Ovary (tissue), 9 donors: ENCODE results near the gene PRRT1. TPM values are rescaled to one million over a fixed set of nuclear protein-coding genes. Genes with fewer than 3 reads are reported as not detected.
A peak's percentile ranks its signal among the peaks of the same experiment; 100 is the strongest.

ENCODE experiments used
- DNase-seq, 5 donors: peaks; one replicate each; pipeline ENCODE4 v3.0.0-alpha.2; 2019 to 2020
- H3K27ac ChIP-seq, 2 donors: fragments of 200-600 bp; one replicate each; pipeline versions ENCODE4 v1.5.1 to v1.8.0; 2019 to 2022
- H3K27me3 ChIP-seq: fragments of 200-600 bp; one replicate; pipeline ENCODE4 v1.8.0; 2022
- H3K36me3 ChIP-seq: fragments of 200-600 bp; sonication (generic); one replicate; pipeline ENCODE4 v1.5.1; 2019
- H3K4me1 ChIP-seq: one replicate; pipeline ENCODE4 v1.8.1; 2013; ENCODE audit warnings: mild to moderate bottlenecking, moderate library complexity; ENCODE audit not compliant: insufficient read depth
- H3K4me3 ChIP-seq: fragments of 200-600 bp; sonication (generic); one replicate; pipeline ENCODE4 v1.5.1; 2017
- H3K9me3 ChIP-seq, 2 donors: fragments of 200-600 bp in 1 of 2; sonication (generic) in 1 of 2; one replicate each; pipeline versions ENCODE4 v1.5.1 to v1.8.1; 2013 to 2019; ENCODE audit warnings: mild to moderate bottlenecking in 1 of 2, moderate library complexity in 1 of 2
- CTCF ChIP-seq, 3 donors: fragments of 450-650 bp in 2 of 3; fragments of 200-600 bp in 1 of 3; IDR thresholded peaks; one replicate each; pipeline versions ENCODE4 v1.5.1 to v1.8.0; 2016 to 2022; ENCODE audit warnings: antibody characterized with exemption in 3 of 3, mild to moderate bottlenecking in 1 of 3
- EP300 ChIP-seq: sonication (generic); formaldehyde crosslinking; IDR thresholded peaks from one replicate; pipeline ENCODE4 v1.6.1; 2017; ENCODE audit warnings: antibody characterized with exemption
- POLR2A ChIP-seq: fragments of 450-650 bp; IDR thresholded peaks from one replicate; pipeline ENCODE4 v1.6.1; 2017; ENCODE audit warnings: antibody characterized with exemption, mild to moderate bottlenecking, moderate library complexity
- WGBS, 3 donors: extraction: QIAGEN DNeasy Blood & Tissue Kit in 1 of 3; methylation state at CpG; one replicate each; pipeline versions ENCODE4 v1.1.5 to v1.1.7; 2013 to 2017; 5-methylcytosine and 5-hydroxymethylcytosine counted together
- intact Hi-C, 4 donors: fragments of 100-400 bp; cut with DNase I; formaldehyde crosslinking; loops; one replicate each; pipeline versions ENCODE4 v1.11.0 to v1.15.1; 2022 to 2023
- polyA plus RNA-seq, 2 donors: library from polyadenylated mRNA; stranded (reverse); fragments of 200-250 nt in 1 of 2; fragments of 350-450 nt in 1 of 2; fragmentation: Illumina TruSeq in 1 of 2; extraction: RNeasy Lipid Tissue Mini Kit (QIAGEN cat#74804) in 1 of 2; gene quantifications; one replicate each; pipeline ENCODE4 v1.2.3, GENCODE V29; 2013 to 2014
- total RNA-seq, 7 donors: library from RNA; depleted of rRNA in 2 of 7; stranded (reverse); fragments of >200 nt in 2 of 7; fragmentation: NEBNext Ultra II Directional in 3 of 7; extraction: Animal tissue kit (Norgen Biotek cat#: 25700) in 3 of 7; gene quantifications; one replicate each; pipeline versions ENCODE4 v1.1.0 to v1.2.4, GENCODE V29; 2016 to 2023
- donor health status: DM: no; HTN: no; CAD: no; lungs with moderate emphysema.
- donor health status: DM: no; HTN: no; CAD: no.
- donor health status: Bipolar disorder and iron deficiency.
- donor health status: DM: yes; HTN: yes; CAD: no.
- donor health status: DM: no; HTN: no; CAD: no.
- donor health status: DM: yes; HTN: yes; CAD: no.

The PRRT1 gene
- total and polyA plus RNA-seq, 9 donors = 2.4 to 44.1 (median 27.7) TPM

DNA sequence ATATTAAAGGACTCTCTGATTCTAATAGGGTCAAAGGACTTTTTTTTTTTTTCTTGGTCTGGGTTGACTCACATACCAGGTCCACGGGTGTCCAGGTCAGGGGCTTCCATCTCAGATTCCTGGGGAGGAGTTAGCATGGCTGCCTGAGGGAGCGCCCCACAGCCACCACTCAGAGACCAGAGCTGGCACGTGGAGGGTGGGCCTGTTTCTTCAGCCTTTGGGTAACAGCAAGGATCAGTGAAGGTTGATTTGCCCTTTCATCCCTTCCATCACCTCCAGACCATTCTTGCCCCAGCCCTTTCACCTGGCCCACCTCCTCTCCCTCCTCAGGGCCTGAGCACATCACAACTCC, 46.6 kb upstream of the PRRT1 start:
- no peak overlapping the region for H3K27ac ChIP-seq
- TF ChIP-seq EP300 (no peak), POLR2A (no peak), CTCF (IDR thresholded peaks at IDR 0.05) (no peak)
- H3K9me3 ChIP-seq = no peaks in the 10 kb centered on the region
- H3K4me1 ChIP-seq = peaks cover 3% of the 10 kb centered on the region
- no peak for DNase-seq
- 64 to 74% (median 70%) methylated on average over 3 of the region's 3 CpGs for WGBS, 3 donors
- H3K27me3 ChIP-seq = no peaks in the 10 kb centered on the region
- no peak overlapping the region for H3K4me3 ChIP-seq
- intact Hi-C loops = loop anchor here in 1 of 4 donors (10.0 kb wide), 1 partner anchor 776 kb away; no protein-coding TSS in a partner anchor
- no peaks in the 10 kb centered on the region for H3K36me3 ChIP-seq

DNA sequence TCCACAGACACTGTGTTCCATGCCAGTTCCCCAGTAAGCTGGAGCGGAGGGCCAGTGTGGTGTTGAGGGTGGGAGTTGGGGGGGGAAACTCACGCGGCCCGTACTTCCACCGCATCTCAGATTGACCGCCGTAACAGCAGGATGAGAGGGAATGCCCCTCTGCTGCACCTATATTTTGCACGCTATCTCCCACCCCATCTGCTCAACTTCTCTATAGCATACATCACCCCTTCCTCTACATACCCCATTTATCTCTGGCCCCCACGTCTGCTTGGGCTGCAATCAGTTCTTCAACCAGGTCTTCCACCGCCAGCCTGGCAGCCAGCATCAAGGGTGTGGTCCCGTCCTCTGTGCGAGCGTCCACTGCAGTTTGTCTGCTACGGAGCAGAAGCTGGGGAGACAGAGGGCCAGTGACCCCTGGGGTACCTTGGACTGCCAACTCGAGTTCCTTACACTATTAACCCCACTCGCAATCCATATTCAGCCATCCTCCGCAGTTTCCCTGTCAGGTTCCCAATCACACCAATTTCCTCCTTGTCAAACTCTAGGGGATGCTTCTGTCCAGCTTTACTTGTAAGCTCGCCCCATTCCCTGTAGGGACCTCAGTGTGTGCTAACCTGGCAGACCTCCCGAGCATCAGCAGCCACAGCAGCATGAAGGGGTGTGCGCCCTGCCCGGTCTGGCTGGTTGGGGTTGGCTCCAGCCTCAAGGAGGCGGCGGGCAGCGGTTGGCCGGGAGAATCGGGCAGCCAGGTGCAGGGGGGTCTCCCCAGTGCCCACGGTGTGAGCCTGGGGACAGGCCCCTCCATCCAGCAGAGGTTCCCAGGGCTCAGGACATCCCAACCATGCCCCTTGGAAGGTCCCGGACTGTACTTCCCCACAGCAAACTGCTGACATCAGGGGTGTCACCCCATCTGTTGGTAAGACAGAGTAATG, 45.2 kb upstream of the PRRT1 start:
- Histone ChIP-seq H3K4me3 (peak overlapping the region; percentile 83), H3K9me3 (no peaks in the 10 kb centered on the region), H3K27ac (peak overlapping the region; percentile 98), H3K27me3 (no peaks in the 10 kb centered on the region), H3K4me1 (peaks cover 3% of the 10 kb centered on the region), H3K36me3 (no peaks in the 10 kb centered on the region)
- peak; percentile 55 to 75 (median 71) for DNase-seq
- TF ChIP-seq CTCF (IDR thresholded peaks at IDR 0.05) = no peak
- TF ChIP-seq EP300 = no peak
- TF ChIP-seq POLR2A = no peak
- WGBS, 3 donors = 27 to 36% (median 29%) methylated on average over 28 of the region's 28 CpGs
- intact Hi-C loops = loop anchor here in 1 of 4 donors (10.0 kb wide), 1 partner anchor 778 kb away; no protein-coding TSS in a partner anchor

- Histone ChIP-seq H3K36me3 (no peaks in the 10 kb centered on the region), H3K9me3 (no peaks in the 10 kb centered on the region), H3K27ac (peak overlapping the region; percentile 98), H3K27me3 (no peaks in the 10 kb centered on the region), H3K4me1 (peaks cover 3% of the 10 kb centered on the region), H3K4me3 (peak overlapping the region; percentile 83)
- peak; percentile 95 to 97 (median 97) for DNase-seq
- TF ChIP-seq POLR2A (peak; percentile 100), EP300 (peak; percentile 96), CTCF (IDR thresholded peaks at IDR 0.05) (no peak)
- 0 to 1% (median 1%) methylated on average over 40 to 58 of the region's 58 CpGs for WGBS, 3 donors
- intact Hi-C loops = loop anchor here in 1 of 4 donors (10.0 kb wide), 1 partner anchor 779 kb away; no protein-coding TSS in a partner anchor
Observed at GRCh38 chr6:32195902-32196681, 44.4 kb upstream of the PRRT1 start.

DNA sequence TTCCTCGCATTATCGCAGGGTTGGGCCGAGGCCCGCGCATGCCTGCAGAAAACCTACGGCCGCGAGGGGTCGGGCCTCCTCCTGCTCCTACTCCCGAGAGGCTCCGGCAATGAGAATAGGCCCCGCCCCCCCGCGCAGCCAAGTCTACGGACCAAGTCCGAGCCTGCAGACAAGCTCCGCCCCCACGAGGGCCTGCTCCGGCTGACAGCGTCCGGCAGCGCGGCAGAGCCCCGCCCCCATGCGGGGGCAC, 43.8 kb upstream of the PRRT1 start:
- Histone ChIP-seq H3K27me3 (no peaks in the 10 kb centered on the region), H3K9me3 (no peaks in the 10 kb centered on the region), H3K36me3 (no peaks in the 10 kb centered on the region), H3K4me3 (peak overlapping the region; percentile 83), H3K27ac (peak overlapping the region in 1 of 2 donors; percentile 98), H3K4me1 (peaks cover 6% of the 10 kb centered on the region)
- TF ChIP-seq EP300 (no peak), CTCF (IDR thresholded peaks at IDR 0.05) (peak; percentile 72 to 91 (median 73)), POLR2A (no peak)
- DNase-seq = peak; percentile 100
- intact Hi-C loops = loop anchor here in 1 of 4 donors (10.0 kb wide), 1 partner anchor 779 kb away; no protein-coding TSS in a partner anchor
- 0 to 2% (median 1%) methylated on average over 14 to 25 of the region's 25 CpGs for WGBS, 3 donors
